Activated gamma-delta T cell (primary cell): ENCODE data around the gene ETDA.
"Not testable (repeated sequence)": the region's sequence is repeated elsewhere in the genome, so short reads cannot be mapped to it uniquely, and the experiment has no call there.

ENCODE experiments used
- DNase-seq: peaks from one replicate; lab custom pipeline; 2025; lab: John Stamatoyannopoulos, UW
- total RNA-seq, 2 donors: gene quantifications; one replicate each; lab custom pipeline; 2026; lab: John Stamatoyannopoulos, UW

ETDA gene
- total RNA-seq, result 0 reads per million in 2 donors

DNA sequence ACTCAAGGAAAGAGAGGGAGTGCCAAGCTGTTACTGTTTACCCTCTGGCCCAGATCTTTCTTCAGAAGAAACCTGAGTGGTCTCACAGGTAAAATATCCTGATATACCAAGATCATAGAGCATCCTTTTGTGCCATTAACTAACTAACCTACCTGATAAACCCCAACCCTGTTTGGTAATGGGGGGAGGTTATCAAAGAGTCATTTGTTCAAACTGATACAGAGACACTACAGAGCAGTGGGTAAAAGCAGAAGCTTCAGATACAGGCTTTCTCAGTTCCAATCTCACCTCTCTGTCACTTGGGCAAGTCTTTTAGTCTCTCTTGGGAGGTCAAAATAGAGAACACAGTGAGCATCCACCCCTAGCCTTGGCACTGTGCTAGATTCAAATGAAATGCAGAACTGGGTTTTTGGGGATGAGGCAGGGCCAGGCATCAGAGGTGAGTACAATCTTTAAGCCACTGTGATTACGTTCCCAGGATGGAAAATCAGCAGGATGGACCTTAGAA, at the start of gene ETDA:
Gene ETDA, plus strand, starts transcription at position 51 of the 508 bp plus-strand sequence. CDS start 1,216 bp downstream, outside the sequence.
- not testable (repeated sequence) for DNase-seq

DNA sequence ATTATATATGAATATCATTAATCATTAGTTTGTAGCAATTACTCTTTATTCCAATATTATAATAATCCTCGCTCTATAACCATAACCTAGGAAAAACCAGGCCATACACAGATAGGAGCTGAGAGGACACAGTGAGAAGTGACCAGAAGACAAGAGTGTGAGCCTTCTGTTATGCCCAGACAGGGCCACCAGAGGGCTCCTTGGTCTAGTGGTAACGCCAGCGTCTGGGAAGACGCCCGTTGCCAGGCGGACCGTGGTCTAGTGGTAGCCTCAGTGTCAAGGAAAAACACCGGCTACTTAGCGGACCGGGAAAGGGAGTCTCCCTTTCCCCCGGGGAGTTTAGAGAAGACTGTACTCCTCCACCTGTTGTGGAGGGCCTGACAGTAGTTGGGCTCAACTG, 45.4 kb upstream of the ETDA start:
- not testable (repeated sequence) for DNase-seq

DNA sequence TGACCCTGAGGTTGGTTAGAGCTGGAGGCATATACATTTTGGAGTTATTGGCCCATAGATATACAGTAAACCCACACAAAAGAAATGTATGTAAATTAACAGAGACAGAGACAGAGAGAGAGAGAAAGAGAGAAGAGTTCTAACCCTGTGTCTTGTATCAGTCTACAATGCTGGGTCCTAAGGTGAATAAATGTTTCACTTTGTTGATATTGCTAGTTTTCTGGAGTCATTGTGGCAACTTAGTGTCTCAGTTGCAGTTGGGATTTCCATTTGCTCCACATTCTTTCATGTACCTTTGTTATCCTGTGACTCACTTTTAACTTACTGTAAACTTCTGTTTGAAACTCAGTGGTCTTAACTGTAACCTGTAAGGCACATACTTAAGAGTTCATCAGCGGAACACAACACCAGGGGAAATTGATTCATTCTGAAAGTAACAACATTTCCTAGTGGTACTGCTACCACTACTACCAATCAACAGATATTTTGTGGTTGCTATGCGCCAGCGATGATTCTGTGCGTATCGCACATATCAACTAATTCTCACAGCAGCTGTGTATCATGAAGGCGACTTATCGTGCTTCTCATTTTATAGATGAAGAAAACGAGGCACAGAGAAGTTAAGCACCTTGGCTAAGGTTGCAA, 38.5 kb upstream of the ETDA start:
- DNase-seq, result no peak

- not testable (repeated sequence) for DNase-seq
These were observed 5.9 kb upstream of the ETDA start for GRCh38 chrX:135245989-135246388.

- not testable (repeated sequence) for DNase-seq
These were observed 4.3 kb downstream of the ETDA start for GRCh38 chrX:135256087-135256684.

- DNase-seq, result no peak
These were observed 5.1 kb downstream of the ETDA start for GRCh38 chrX:135256923-135257322.

- no peak for DNase-seq
These were observed 5.6 kb downstream of the ETDA start for GRCh38 chrX:135257469-135257868.

- DNase-seq, result not testable (repeated sequence)
These were observed 9.1 kb downstream of the ETDA start for GRCh38 chrX:135260976-135261375.

- peak; percentile 1 for DNase-seq
These were observed 11.5 kb downstream of the ETDA start for GRCh38 chrX:135263376-135263775.

- no peak for DNase-seq
These were observed 12.3 kb downstream of the ETDA start for GRCh38 chrX:135264206-135264605.

DNA sequence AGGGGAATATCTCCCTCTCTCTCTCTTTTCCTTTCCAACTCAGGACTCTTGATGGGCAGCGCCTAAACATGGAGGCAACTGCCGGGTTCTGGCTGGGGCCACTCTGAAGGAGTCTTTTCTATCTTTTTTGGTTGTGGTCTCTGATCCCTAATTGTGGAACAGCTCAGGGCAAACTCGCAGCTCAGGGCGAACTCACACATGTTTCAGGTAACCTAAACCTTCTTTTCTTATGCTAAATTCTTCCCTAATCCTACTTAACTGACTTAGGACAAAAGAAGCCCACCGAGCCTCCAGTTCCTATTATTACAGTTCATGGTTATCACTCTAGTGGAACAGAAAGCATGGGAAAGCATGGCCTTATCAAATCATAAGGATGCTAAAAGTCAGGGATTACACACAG, 21.3 kb downstream of the ETDA start:
- no peak for DNase-seq

GRCh38 chrX:135275973-135276372, 24.1 kb downstream of the ETDA start:
- no peak for DNase-seq

DNA sequence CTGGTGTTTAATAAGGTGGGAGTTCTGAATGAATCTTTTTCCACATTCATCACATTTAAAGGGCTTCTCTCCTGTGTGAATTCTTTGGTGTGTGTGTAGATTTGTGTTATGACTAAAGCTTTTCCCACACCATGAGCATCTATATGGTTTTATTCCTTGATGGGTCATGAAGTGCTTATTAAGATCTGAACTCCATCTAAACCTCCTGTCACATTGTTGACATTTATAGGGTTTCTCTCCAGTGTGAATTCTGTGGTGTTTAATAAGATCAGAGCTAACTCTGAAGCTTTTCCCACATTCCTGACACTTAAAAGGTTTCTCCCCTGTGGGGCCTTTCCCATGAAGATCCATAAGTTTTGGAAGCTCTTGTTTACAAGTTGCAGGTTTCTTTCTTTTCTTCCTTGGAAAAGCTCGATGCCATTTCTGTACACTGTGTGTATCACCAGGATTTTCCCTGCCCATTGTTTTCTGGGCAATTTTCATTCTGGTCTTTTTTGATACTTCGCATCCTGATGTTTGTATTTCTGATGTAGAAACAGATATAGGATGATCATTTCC, 35.5 kb downstream of the ETDA start:
- DNase-seq, result no peak

DNA sequence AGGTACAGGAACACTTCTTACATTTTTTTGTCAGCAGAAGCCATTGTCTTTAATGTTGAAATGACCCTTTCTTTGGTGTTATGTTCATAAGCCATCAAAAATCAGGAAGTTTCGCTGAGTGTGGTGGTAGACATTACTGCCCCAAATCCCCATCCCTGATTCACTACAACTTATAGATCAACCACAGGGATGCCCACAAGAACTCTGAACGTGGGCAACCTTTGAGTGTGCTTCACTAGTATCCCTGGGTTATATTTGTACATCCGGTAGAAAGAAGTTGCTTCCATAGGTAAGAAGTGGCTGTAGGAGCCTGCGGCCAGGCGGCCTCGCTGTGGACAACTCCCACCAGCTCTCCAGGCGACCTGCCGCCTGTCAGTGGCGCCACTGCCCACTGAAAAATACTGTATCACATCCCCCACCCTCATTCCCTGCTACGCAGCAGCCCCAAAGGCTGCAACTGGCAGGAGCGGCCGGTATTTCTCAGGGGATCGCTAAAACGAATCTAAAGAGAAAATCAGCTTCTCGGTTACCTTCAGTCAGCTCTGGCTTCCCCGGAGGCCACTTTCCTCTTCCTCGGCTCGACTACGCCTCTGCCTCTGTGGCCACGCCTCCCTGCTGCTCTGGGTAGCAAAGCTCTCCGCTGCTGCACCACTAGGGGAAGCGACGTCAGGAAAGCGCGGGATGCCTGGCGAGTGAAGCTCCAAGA, 43.5 kb downstream of the ETDA start:
- DNase-seq, result peak; percentile 11

GRCh38 chrX:135295944-135296305, 44.1 kb downstream of the ETDA start:
- DNase-seq, result no peak

GRCh38 chrX:135302269-135302873, 50.5 kb downstream of the ETDA start:
- no peak for DNase-seq
